IMR-90 (cell line): ENCODE data around the gene CDC40. TPM values are rescaled to one million over a fixed set of nuclear protein-coding genes. Genes with fewer than 3 reads are reported as not detected.

ENCODE experiments used
- ATAC-seq: fragments of 200-7000 bp; cut with Tn5 transposase; 2 replicates; pipeline ENCODE4 v1.9.1; 2020; ENCODE audit warnings: low read depth, mild to moderate bottlenecking, moderate library complexity
- BruUV-seq: library from RNA; stranded (reverse); fragments of 400-500 nt; replicated peaks from 2 replicates; lab custom pipeline; 2021; lab: Mats Ljungman, UMichigan
- CTCF ChIA-PET: fragments of 300-600 bp; formaldehyde crosslinking; extraction: SDS; loops from one replicate; lab custom pipeline; 2021; ENCODE audit warnings: antibody characterized with exemption; lab: Yijun Ruan, JAX
- POLR2A ChIA-PET: fragments of 300-600 bp; sonication (Branson Sonifier 250); formaldehyde crosslinking; loops from one replicate; lab custom pipeline; 2022; ENCODE audit warnings: antibody characterized with exemption; ENCODE audit not compliant: unreplicated experiment; lab: Charles Lee
- DNase-seq: peaks from one replicate; pipeline ENCODE4 v3.0.0; 2013
- H2AFZ ChIP-seq: replicated peaks from 2 replicates; pipeline ENCODE3; 2013; ENCODE audit warnings: low read length, mild to moderate bottlenecking; ENCODE audit not compliant: poor library complexity
- H2AK5ac ChIP-seq: 2 replicates; pipeline ENCODE4 v1.6.1; 2013; ENCODE audit warnings: low read depth, low read length, inconsistent platforms
- H2AK9ac ChIP-seq: replicated peaks from 2 replicates; pipeline ENCODE3; 2013; ENCODE audit warnings: mild to moderate bottlenecking, low read depth, low read length, moderate library complexity; ENCODE audit not compliant: poor library complexity
- H2BK120ac ChIP-seq: 2 replicates; pipeline ENCODE4 v1.6.1; 2013; ENCODE audit warnings: low read depth, low read length, inconsistent platforms
- H2BK15ac ChIP-seq: 3 replicates; pipeline ENCODE4 v1.6.1; 2013; ENCODE audit warnings: low read depth, low read length, inconsistent platforms
- H2BK20ac ChIP-seq: 2 replicates; pipeline ENCODE4 v1.6.1; 2013; ENCODE audit warnings: low read depth, mild to moderate bottlenecking, inconsistent platforms, low read length, moderate library complexity
- H2BK5ac ChIP-seq: 2 replicates; pipeline ENCODE4 v1.6.1; 2013; ENCODE audit warnings: mild to moderate bottlenecking, low read depth, low read length, inconsistent platforms; ENCODE audit not compliant: poor library complexity, severe bottlenecking
- H3K14ac ChIP-seq: replicated peaks from 2 replicates; pipeline ENCODE4 v1.6.1; 2013; ENCODE audit warnings: low read depth, low read length, inconsistent platforms
- H3K18ac ChIP-seq: 2 replicates; pipeline ENCODE4 v1.6.1; 2013; ENCODE audit warnings: low read depth, low read length, control low read depth
- H3K23ac ChIP-seq: 2 replicates; pipeline ENCODE4 v1.6.1; 2013; ENCODE audit warnings: low read depth, low read length, inconsistent platforms
- H3K27ac ChIP-seq: 2 replicates; pipeline ENCODE4 v1.5.1; 2013; ENCODE audit warnings: mild to moderate bottlenecking, control low read depth, low read length; ENCODE audit not compliant: insufficient read depth
- H3K27me3 ChIP-seq: 2 replicates; pipeline ENCODE4 v1.6.1; 2013; ENCODE audit warnings: low read length; ENCODE audit not compliant: control insufficient read depth, insufficient read depth
- H3K36me3 ChIP-seq: 2 replicates; pipeline ENCODE4 v1.6.1; 2013; ENCODE audit warnings: low read length, mixed read lengths; ENCODE audit not compliant: control insufficient read depth, insufficient read depth
- H3K4ac ChIP-seq: 2 replicates; pipeline ENCODE4 v1.6.1; 2013; ENCODE audit warnings: low read depth, low read length, inconsistent platforms
- H3K4me1 ChIP-seq: 2 replicates; pipeline ENCODE4 v1.6.1; 2013; ENCODE audit warnings: low read length, mixed read lengths; ENCODE audit not compliant: control insufficient read depth, insufficient read depth
- H3K4me2 ChIP-seq: 2 replicates; pipeline ENCODE4 v1.6.1; 2013; ENCODE audit warnings: low read depth, mild to moderate bottlenecking, control low read depth, low read length, moderate library complexity
- H3K4me3 ChIP-seq: 2 replicates; pipeline ENCODE4 v1.5.1; 2013; ENCODE audit warnings: low read depth, mild to moderate bottlenecking, control low read depth, low read length, moderate library complexity; ENCODE audit not compliant: insufficient read depth
- H3K56ac ChIP-seq: 2 replicates; pipeline ENCODE4 v1.6.1; 2013; ENCODE audit warnings: low read length, inconsistent platforms; ENCODE audit not compliant: insufficient read depth; ENCODE audit errors: extremely low read depth
- H3K79me1 ChIP-seq, 2 experiments: 2 replicates each; pipeline ENCODE4 v1.6.1; 2013; ENCODE audit warnings: low read length in 2 of 2, inconsistent platforms in 1 of 2, low read depth in 1 of 2
- H3K9ac ChIP-seq: 2 replicates; pipeline ENCODE4 v1.6.1; 2013; ENCODE audit warnings: low read depth, low read length, control low read depth
- H3K9me1 ChIP-seq: 2 replicates; pipeline ENCODE4 v1.6.1; 2013; ENCODE audit warnings: low read length, inconsistent platforms; ENCODE audit not compliant: insufficient read depth
- H3K9me3 ChIP-seq: 2 replicates; pipeline ENCODE4 v1.6.1; 2013; ENCODE audit warnings: low read length; ENCODE audit not compliant: control insufficient read depth, insufficient read depth
- H4K20me1 ChIP-seq: 2 replicates; pipeline ENCODE4 v1.6.1; 2013; ENCODE audit warnings: low read length, inconsistent platforms; ENCODE audit not compliant: insufficient read depth
- H4K5ac ChIP-seq: 2 replicates; pipeline ENCODE4 v1.6.1; 2013; ENCODE audit warnings: mild to moderate bottlenecking, low read depth, low read length, control low read depth
- H4K8ac ChIP-seq, 2 experiments: 2 replicates each; pipeline ENCODE4 v1.6.1; 2013; ENCODE audit warnings: low read depth in 2 of 2, low read length in 2 of 2, control low read depth in 1 of 2, inconsistent platforms in 1 of 2
- H4K91ac ChIP-seq: 2 replicates; pipeline ENCODE4 v1.6.1; 2013; ENCODE audit warnings: low read depth, low read length, inconsistent platforms; ENCODE audit not compliant: insufficient read depth
- BHLHE40 ChIP-seq: fragments of 150-350 bp; IDR thresholded peaks from 2 replicates; pipeline ENCODE4 v1.6.1; 2016; ENCODE audit warnings: mild to moderate bottlenecking, low read depth, low read length
- CEBPB ChIP-seq: IDR thresholded peaks from 2 replicates; pipeline ENCODE4 v1.6.1; 2012; ENCODE audit warnings: low read depth, low read length, improper control_type of control experiment
- CHD1 ChIP-seq: IDR thresholded peaks from 2 replicates; pipeline ENCODE4 v1.6.1; 2012; ENCODE audit warnings: low read depth, low read length, improper control_type of control experiment
- FOS ChIP-seq: fragments of 150-350 bp; IDR thresholded peaks from 2 replicates; pipeline ENCODE4 v1.6.1; 2016; ENCODE audit warnings: low read depth, low read length
- MAFK ChIP-seq: IDR thresholded peaks from 2 replicates; pipeline ENCODE4 v1.6.1; 2012; ENCODE audit warnings: low read depth, low read length, improper control_type of control experiment
- MAZ ChIP-seq: IDR thresholded peaks from 2 replicates; pipeline ENCODE4 v1.6.1; 2012; ENCODE audit warnings: low read depth, mild to moderate bottlenecking, low read length, improper control_type of control experiment, moderate library complexity, borderline replicate concordance
- MXI1 ChIP-seq: IDR thresholded peaks from 2 replicates; pipeline ENCODE4 v1.6.1; 2012; ENCODE audit warnings: low read depth, mild to moderate bottlenecking, low read length, moderate library complexity, borderline replicate concordance
- NFE2L2 ChIP-seq: fragments of 150-350 bp; IDR thresholded peaks from 2 replicates; pipeline ENCODE4 v1.6.1; 2016; ENCODE audit warnings: low read depth, mild to moderate bottlenecking, low read length
- POLR2A ChIP-seq: IDR thresholded peaks from 2 replicates; pipeline ENCODE4 v1.6.1; 2012; ENCODE audit warnings: mild to moderate bottlenecking, low read depth, low read length
- RAD21 ChIP-seq: IDR thresholded peaks from 2 replicates; pipeline ENCODE4 v1.6.1; 2012; ENCODE audit warnings: low read length, improper control_type of control experiment
- RCOR1 ChIP-seq: IDR thresholded peaks from 2 replicates; pipeline ENCODE4 v1.6.1; 2012; ENCODE audit warnings: mild to moderate bottlenecking, low read length, improper control_type of control experiment; ENCODE audit not compliant: insufficient replicate concordance
- RFX5 ChIP-seq: IDR thresholded peaks from 2 replicates; pipeline ENCODE4 v1.8.0; 2012; ENCODE audit warnings: low read depth, mild to moderate bottlenecking, low read length, moderate library complexity
- SMC3 ChIP-seq: fragments of 150-350 bp; IDR thresholded peaks from 2 replicates; pipeline ENCODE4 v1.6.1; 2016; ENCODE audit warnings: low read depth, mild to moderate bottlenecking, antibody characterized with exemption, low read length, moderate library complexity
- USF2 ChIP-seq: fragments of 150-350 bp; IDR thresholded peaks from 2 replicates; pipeline ENCODE4 v1.6.1; 2017; ENCODE audit warnings: mild to moderate bottlenecking, antibody characterized with exemption, low read length, low read depth
- WGBS, 2 experiments: methylation state at CpG; one replicate each; pipeline versions ENCODE4 v1.1.5 to v1.1.7; 2013; ENCODE audit warnings: missing lambda C conversion rate in 2 of 2; ENCODE audit not compliant: insufficient read length in 1 of 2; ENCODE audit errors: extremely low coverage in 2 of 2; 5-methylcytosine and 5-hydroxymethylcytosine counted together
- dilution Hi-C: fragments of 300-500 bp; cut with HindIII; formaldehyde crosslinking; loops from one replicate; pipeline ENCODE4 v1.14.3; 2018; ENCODE audit warnings: low sequenced_read_pairs; ENCODE audit not compliant: unreplicated experiment
- in situ Hi-C: fragments of 300-500 bp; cut with MboI; formaldehyde crosslinking; loops from 3 replicates; pipeline ENCODE4 v1.14.3; 2019; ENCODE audit warnings: low sequenced_read_pairs, inconsistent platforms, mixed read lengths
- intact Hi-C: fragments of 100-400 bp; cut with micrococcal nuclease; formaldehyde crosslinking; loops from 2 replicates; pipeline ENCODE4 v1.10.0; 2022
- polyA plus RNA-seq, 3 experiments: library from polyadenylated mRNA; depleted of rRNA; stranded (reverse); fragments of >200 nt; gene quantifications; 2 replicates each; pipeline ENCODE4 v1.2.3, GENCODE V29; 2012; ENCODE audit warnings: low replicate concordance in 1 of 3
- total RNA-seq: library from RNA; depleted of rRNA; stranded (reverse); fragments of >200 nt; gene quantifications from 2 replicates; pipeline ENCODE4 v1.2.3, GENCODE V29; 2012
- TF ChIP-seq, protein P1 (sequence below): fragments of 150-350 bp; IDR thresholded peaks from 2 replicates; pipeline ENCODE4 v1.6.1; 2016; ENCODE audit warnings: low read depth, mild to moderate bottlenecking, low read length, moderate library complexity, borderline replicate concordance
- TF ChIP-seq, protein P2 (sequence below): conservative IDR thresholded peaks from 2 replicates; pipeline ENCODE4 v1.5.1; 2012; ENCODE audit warnings: mild to moderate bottlenecking, low read depth, low read length, improper control_type of control experiment

Gene CDC40
- total and polyA plus RNA-seq, 2 of the 4 experiments (the other 2 are of a cell fraction), result 7.0 to 16.8 TPM

- H3K4me1 ChIP-seq, result no peaks in the 10 kb centered on the region
- H2BK15ac ChIP-seq, result no peak overlapping the region
- H3K4ac ChIP-seq, result no peak overlapping the region
- H2BK120ac ChIP-seq, result no peak overlapping the region
- no peak overlapping the region for H3K18ac ChIP-seq
- ChIA-PET POLR2A (no interaction called here), CTCF (no interaction called here)
- no peak overlapping the region for H3K56ac ChIP-seq
- ATAC-seq (no peak), DNase-seq (no peak)
- H3K36me3 ChIP-seq, result no peaks in the 10 kb centered on the region
- H2AK5ac ChIP-seq, result no peak overlapping the region
- H4K20me1 ChIP-seq, result no peaks in the 10 kb centered on the region
- H4K8ac ChIP-seq, result no peak overlapping the region
- H3K23ac ChIP-seq, result no peak overlapping the region
- no peaks in the 10 kb centered on the region for H3K79me1 ChIP-seq
- intact Hi-C loops (no loop called here), in situ Hi-C loops (no loop called here), dilution Hi-C loops (no loop called here)
- no peak overlapping the region for H2BK20ac ChIP-seq
- TF ChIP-seq RCOR1 (no peak), FOS (no peak), MAZ (no peak), MAFK (no peak), BHLHE40 (no peak), CHD1 (no peak), SMC3 (no peak), RAD21 (no peak), CEBPB (no peak), POLR2A (no peak), USF2 (no peak), RFX5 (no peak), NFE2L2 (no peak), MXI1 (no peak)
- TF ChIP-seq, protein P1, sequence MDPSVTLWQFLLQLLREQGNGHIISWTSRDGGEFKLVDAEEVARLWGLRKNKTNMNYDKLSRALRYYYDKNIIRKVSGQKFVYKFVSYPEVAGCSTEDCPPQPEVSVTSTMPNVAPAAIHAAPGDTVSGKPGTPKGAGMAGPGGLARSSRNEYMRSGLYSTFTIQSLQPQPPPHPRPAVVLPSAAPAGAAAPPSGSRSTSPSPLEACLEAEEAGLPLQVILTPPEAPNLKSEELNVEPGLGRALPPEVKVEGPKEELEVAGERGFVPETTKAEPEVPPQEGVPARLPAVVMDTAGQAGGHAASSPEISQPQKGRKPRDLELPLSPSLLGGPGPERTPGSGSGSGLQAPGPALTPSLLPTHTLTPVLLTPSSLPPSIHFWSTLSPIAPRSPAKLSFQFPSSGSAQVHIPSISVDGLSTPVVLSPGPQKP, result no peak
- TF ChIP-seq, protein P2, sequence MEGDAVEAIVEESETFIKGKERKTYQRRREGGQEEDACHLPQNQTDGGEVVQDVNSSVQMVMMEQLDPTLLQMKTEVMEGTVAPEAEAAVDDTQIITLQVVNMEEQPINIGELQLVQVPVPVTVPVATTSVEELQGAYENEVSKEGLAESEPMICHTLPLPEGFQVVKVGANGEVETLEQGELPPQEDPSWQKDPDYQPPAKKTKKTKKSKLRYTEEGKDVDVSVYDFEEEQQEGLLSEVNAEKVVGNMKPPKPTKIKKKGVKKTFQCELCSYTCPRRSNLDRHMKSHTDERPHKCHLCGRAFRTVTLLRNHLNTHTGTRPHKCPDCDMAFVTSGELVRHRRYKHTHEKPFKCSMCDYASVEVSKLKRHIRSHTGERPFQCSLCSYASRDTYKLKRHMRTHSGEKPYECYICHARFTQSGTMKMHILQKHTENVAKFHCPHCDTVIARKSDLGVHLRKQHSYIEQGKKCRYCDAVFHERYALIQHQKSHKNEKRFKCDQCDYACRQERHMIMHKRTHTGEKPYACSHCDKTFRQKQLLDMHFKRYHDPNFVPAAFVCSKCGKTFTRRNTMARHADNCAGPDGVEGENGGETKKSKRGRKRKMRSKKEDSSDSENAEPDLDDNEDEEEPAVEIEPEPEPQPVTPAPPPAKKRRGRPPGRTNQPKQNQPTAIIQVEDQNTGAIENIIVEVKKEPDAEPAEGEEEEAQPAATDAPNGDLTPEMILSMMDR, result no peak
- no peak overlapping the region for H2BK5ac ChIP-seq
- WGBS, 2 experiments, result no CpG with 5 or more reads among the region's 3 CpGs
- H3K9me1 ChIP-seq, result no peaks in the 10 kb centered on the region
- H3K14ac ChIP-seq, result no peak overlapping the region
- no peak overlapping the region for H3K9ac ChIP-seq
- no peak overlapping the region for H4K91ac ChIP-seq
- H3K27me3 ChIP-seq, result no peaks in the 10 kb centered on the region
- H4K5ac ChIP-seq, result no peak overlapping the region
- no peak overlapping the region for H3K27ac ChIP-seq
- no peak overlapping the region for H2AK9ac ChIP-seq
- no peak overlapping the region for H3K4me2 ChIP-seq
- H3K9me3 ChIP-seq, result no peaks in the 10 kb centered on the region
- H2AFZ ChIP-seq, result no peak overlapping the region
- BruUV-seq, result no TSS peak
- H3K4me3 ChIP-seq, result no peak overlapping the region
Measured at GRCh38 chr6:110265273-110265672, 85.0 kb downstream of the CDC40 start.
